Thoracic aorta (tissue), 2 donors: ENCODE measurements around the gene CPT1B. TPM values are rescaled to one million over a fixed set of nuclear protein-coding genes. Genes with fewer than 3 reads are reported as not detected.

Experiments used
- ATAC-seq: fragments of 150-250 bp; one replicate; pipeline ENCODE4 v1.8.0; 2017; ENCODE audit warnings: low read depth; ENCODE audit not compliant: insufficient number of reproducible peaks, low FRiP score
- DNase-seq: peaks from one replicate; pipeline ENCODE4 v3.0.0-alpha.2; 2020; ENCODE audit warnings: low spot score
- H3K27ac ChIP-seq, 2 donors: fragments of 200-600 bp; sonication (generic); 1 replicate in 1 of 2; 2 replicates in 1 of 2; pipeline ENCODE4 v1.5.1; 2016; ENCODE audit warnings: mild to moderate bottlenecking in 2 of 2, moderate library complexity in 2 of 2
- H3K27me3 ChIP-seq: fragments of 200-600 bp; sonication (generic); replicated peaks from 2 replicates; pipeline ENCODE4 v1.6.0; 2016; ENCODE audit warnings: mild to moderate bottlenecking; ENCODE audit not compliant: insufficient read depth
- H3K36me3 ChIP-seq: fragments of 200-600 bp; sonication (generic); one replicate; pipeline ENCODE4 v1.5.1; 2016
- H3K4me1 ChIP-seq, 2 donors: fragments of 200-600 bp; sonication (generic); 1 replicate in 1 of 2; 2 replicates in 1 of 2; pipeline versions ENCODE4 v1.5.1 to v1.6.0; 2016; ENCODE audit warnings: low read depth in 2 of 2, mild to moderate bottlenecking in 1 of 2; ENCODE audit not compliant: control insufficient read depth in 1 of 2
- H3K4me3 ChIP-seq: fragments of 200-600 bp; sonication (generic); 2 replicates; pipeline ENCODE4 v1.5.1; 2016; ENCODE audit warnings: mild to moderate bottlenecking
- H3K9me3 ChIP-seq: fragments of 200-600 bp; sonication (generic); 2 replicates; pipeline ENCODE4 v1.5.1; 2016
- total RNA-seq, 2 donors: library from RNA; depleted of rRNA; stranded (reverse); fragments of >200 nt; gene quantifications; one replicate each; pipeline versions ENCODE4 v1.1.0 to v1.2.3, GENCODE V29; 2016
- TF ChIP-seq, protein P1 (sequence below): fragments of 200-600 bp; sonication (generic); IDR thresholded peaks from one replicate; pipeline ENCODE4 v1.5.1; 2019; ENCODE audit warnings: antibody characterized with exemption

Gene CPT1B
- total RNA-seq, 2 donors from 2014 or later, result 14.6 to 21.4 TPM

DNA sequence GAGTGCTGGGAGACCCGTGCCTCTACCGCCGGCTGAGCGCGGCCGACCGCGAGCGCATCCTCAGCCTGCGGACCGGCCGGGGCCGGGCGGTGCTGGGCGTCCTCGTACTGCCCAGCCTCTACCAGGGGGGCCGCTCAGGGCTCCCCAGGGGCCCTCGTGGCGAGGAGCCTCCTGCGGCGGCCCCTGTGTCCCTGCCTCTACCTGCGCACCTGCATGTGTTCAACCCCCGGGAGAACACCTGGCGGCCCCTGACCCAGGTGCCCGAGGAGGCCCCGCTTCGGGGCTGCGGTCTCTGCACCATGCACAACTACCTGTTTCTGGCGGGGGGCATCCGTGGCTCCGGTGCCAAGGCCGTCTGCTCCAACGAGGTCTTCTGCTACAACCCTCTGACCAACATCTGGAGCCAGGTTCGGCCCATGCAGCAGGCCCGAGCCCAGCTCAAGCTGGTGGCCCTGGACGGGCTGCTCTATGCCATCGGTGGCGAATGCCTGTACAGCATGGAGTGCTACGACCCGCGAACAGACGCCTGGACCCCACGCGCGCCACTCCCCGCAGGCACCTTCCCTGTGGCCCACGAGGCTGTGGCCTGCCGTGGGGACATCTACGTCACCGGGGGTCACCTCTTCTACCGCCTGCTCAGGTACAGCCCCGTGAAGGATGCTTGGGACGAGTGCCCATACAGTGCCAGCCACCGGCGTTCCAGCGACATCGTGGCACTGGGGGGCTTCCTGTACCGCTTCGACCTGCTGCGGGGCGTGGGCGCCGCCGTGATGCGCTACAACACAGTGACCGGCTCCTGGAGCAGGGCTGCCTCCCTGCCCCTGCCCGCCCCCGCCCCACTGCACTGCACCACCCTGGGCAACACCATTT is 29.1 kb downstream of the CPT1B start:
- Histone ChIP-seq H3K27ac (no peak overlapping the region), H3K36me3 (no peaks in the 10 kb centered on the region), H3K27me3 (no peaks in the 10 kb centered on the region), H3K4me1 (peaks cover 5 to 19% of the 10 kb centered on the region in 2 donors), H3K9me3 (no peaks in the 10 kb centered on the region), H3K4me3 (peak overlapping the region; percentile 49)
- TF ChIP-seq, protein P1, sequence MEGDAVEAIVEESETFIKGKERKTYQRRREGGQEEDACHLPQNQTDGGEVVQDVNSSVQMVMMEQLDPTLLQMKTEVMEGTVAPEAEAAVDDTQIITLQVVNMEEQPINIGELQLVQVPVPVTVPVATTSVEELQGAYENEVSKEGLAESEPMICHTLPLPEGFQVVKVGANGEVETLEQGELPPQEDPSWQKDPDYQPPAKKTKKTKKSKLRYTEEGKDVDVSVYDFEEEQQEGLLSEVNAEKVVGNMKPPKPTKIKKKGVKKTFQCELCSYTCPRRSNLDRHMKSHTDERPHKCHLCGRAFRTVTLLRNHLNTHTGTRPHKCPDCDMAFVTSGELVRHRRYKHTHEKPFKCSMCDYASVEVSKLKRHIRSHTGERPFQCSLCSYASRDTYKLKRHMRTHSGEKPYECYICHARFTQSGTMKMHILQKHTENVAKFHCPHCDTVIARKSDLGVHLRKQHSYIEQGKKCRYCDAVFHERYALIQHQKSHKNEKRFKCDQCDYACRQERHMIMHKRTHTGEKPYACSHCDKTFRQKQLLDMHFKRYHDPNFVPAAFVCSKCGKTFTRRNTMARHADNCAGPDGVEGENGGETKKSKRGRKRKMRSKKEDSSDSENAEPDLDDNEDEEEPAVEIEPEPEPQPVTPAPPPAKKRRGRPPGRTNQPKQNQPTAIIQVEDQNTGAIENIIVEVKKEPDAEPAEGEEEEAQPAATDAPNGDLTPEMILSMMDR, result no peak
- no peak for DNase-seq
- no peak for ATAC-seq

DNA sequence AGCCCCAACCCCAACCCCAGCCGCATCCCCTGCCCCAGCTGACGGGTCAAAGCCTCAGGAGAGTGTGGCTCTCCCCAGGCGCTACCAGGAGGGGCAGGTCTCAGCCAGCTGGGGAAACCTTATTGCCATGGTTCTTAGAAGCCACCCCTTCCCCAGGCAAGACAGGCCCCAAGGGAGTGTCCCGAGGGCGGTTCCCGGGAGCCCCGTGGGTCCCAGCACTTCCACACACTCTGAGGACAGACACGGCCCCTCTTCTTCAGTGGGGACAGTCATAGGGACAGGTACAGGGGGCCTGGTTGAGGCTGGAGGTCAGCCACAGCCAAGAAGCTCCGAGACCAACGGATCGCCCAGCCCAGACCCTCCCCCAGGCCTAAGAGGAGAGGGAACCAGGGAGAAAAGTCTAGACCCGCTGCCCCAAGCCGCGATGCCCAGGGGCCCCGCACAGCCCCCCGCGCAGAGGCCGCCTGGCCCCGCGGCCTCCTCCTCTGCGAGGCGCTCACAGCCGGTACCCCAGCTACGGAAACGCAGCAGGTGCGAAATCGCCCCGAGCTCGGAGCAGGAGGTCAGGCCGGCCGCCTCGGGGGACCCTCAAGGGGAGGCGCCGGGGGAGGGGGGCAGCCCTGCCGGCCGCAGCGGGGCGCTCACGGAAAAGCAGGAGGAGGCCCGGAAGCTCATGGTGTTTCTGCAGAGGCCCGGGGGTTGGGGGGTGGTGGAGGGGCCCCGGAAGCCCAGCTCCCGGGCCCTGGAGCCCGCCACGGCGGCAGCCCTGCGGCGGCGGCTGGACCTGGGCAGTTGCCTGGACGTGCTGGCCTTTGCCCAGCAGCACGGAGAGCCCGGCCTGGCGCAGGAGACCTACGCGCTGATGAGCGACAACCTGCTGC is 29.9 kb downstream of the CPT1B start:
- no peak for ATAC-seq

DNA sequence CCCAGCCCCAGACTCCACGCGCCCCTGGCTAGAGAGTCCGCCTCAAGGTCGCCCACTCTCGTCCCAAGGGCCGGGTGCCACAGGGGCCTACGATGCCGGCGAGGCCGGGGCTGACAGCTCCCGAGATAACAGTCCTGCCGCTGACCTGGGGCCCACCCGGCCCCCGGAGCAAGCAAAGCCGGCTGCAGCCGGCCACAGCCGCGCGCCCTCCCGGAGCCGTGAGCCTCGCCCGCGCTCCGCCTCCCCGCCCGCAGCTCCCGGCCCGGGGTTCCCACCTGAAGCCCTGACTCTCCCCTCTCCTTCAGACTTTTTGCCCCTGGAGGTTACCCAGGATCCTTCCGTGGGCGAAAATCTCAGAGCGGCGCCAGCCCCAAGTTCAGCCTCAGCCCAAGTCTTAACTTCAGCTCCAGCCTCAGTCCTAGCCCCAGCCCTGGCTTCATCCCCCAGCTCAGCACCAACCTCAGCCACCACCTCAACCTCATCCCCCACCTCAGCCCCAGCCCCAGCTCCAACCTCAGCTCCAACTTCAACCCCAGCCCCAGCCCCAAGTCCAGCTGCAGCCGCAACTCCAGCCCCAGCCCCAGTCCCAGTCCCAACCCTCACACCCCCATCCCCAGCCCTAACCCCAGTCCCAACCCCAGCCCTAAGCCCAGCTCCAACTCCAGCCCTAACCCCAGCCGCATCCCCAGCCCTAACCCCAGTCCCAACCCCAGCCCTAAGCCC is 30.8 kb downstream of the CPT1B start:
- Histone ChIP-seq H3K36me3 (no peaks in the 10 kb centered on the region), H3K4me1 (peaks cover 5 to 22% of the 10 kb centered on the region in 2 donors), H3K4me3 (no peak overlapping the region), H3K27ac (no peak overlapping the region), H3K27me3 (no peaks in the 10 kb centered on the region), H3K9me3 (no peaks in the 10 kb centered on the region)
- TF ChIP-seq, protein P1, result no peak
- DNase-seq, result no peak
- no peak for ATAC-seq

More for the DNA sequence above, 29.9 kb downstream of the CPT1B start:
- H3K4me3 ChIP-seq, result peak overlapping the region; percentile 49
- TF ChIP-seq, protein P1, result no peak
- H3K36me3 ChIP-seq, result no peaks in the 10 kb centered on the region
- H3K27ac ChIP-seq, result no peak overlapping the region
- H3K27me3 ChIP-seq, result no peaks in the 10 kb centered on the region
- H3K9me3 ChIP-seq, result no peaks in the 10 kb centered on the region
- DNase-seq, result no peak
- peaks cover 5 to 22% of the 10 kb centered on the region in 2 donors for H3K4me1 ChIP-seq

DNA sequence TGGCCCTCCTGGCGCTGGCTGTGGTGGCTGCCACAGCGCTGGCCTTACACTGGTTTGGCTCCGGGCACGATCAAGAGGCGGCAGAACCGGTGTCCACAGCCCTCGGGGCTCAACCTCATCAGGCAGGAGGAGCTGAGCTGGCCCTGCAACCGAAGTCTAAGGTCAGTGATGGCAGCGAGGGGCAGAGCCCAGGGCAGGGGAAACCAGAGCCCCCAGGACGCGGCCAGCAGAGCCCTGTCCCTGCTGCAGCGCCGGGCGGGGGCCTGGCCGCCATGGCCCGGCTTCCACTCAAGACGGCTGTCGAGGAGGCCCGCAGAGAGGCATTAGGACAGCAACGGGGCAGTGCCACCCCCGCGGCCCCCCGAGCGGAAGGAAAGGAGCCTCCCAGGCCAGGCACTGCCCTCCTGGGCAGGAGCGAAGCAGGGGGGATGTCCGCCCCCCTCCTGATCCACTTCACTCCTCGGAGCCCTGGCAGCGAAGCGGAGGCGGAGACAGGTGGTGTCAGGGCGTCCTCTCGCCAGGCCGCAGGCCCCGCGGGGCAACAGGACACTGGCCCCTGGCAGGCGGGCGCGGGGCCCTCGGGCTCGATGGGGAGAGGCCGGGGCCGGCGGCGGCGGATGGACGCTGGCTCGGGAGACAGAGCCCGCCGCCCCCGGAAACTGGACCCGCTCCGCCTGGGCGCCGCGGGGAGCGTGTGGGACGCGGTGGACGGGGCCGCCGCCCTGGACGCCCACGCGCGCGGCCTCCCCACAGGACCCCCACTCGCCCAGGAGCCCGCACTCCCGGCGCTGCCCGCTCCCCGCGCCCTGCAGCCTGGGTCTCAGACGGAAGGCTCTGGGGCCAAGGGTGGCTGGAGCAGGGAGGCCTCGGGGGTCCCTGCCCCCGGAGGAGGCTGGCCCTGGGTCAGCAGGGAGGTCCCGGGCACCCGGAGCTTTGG is 31.6 kb downstream of the CPT1B start:
- ATAC-seq (no peak), DNase-seq (no peak)
- TF ChIP-seq, protein P1, result no peak
- no peaks in the 10 kb centered on the region for H3K9me3 ChIP-seq
- H3K36me3 ChIP-seq, result no peaks in the 10 kb centered on the region
- peaks cover 5 to 22% of the 10 kb centered on the region in 2 donors for H3K4me1 ChIP-seq
- no peaks in the 10 kb centered on the region for H3K27me3 ChIP-seq
- no peak overlapping the region for H3K27ac ChIP-seq
- no peak overlapping the region for H3K4me3 ChIP-seq
